HEK293T (cell line): ENCODE data around the gene FBXO46.

Experiments
- ARNT ChIP-seq: fragments of 450-650 bp; IDR thresholded peaks from 2 replicates; pipeline ENCODE4 v1.6.1; 2017; ENCODE audit warnings: mild to moderate bottlenecking
- BHLHE40 ChIP-seq: fragments of 450-650 bp; IDR thresholded peaks from 2 replicates; pipeline ENCODE4 v1.6.1; 2016; ENCODE audit warnings: mild to moderate bottlenecking, moderate library complexity, borderline replicate concordance
- CTBP1 ChIP-seq: fragments of 450-650 bp; IDR thresholded peaks from 2 replicates; pipeline ENCODE4 v1.6.1; 2016; ENCODE audit warnings: borderline replicate concordance
- ELF4 ChIP-seq: fragments of 450-650 bp; IDR thresholded peaks from 2 replicates; pipeline ENCODE4 v1.6.1; 2017; ENCODE audit warnings: antibody characterized with exemption
- FOXA1 ChIP-seq: fragments of 450-650 bp; IDR thresholded peaks from 2 replicates; pipeline ENCODE4 v1.6.1; 2016; ENCODE audit warnings: mild to moderate bottlenecking
- FOXM1 ChIP-seq: fragments of 450-650 bp; IDR thresholded peaks from 2 replicates; pipeline ENCODE4 v1.6.1; 2017; ENCODE audit warnings: mild to moderate bottlenecking, borderline replicate concordance
- HDGF ChIP-seq: fragments of 450-650 bp; IDR thresholded peaks from 2 replicates; pipeline ENCODE4 v1.6.1; 2017; ENCODE audit warnings: antibody characterized with exemption, borderline replicate concordance
- LEF1 ChIP-seq: fragments of 450-650 bp; IDR thresholded peaks from 2 replicates; pipeline ENCODE4 v1.6.1; 2017; ENCODE audit warnings: mild to moderate bottlenecking, borderline replicate concordance
- SP1 ChIP-seq: fragments of 450-650 bp; IDR thresholded peaks from 2 replicates; pipeline ENCODE4 v1.6.1; 2017
- SUZ12 ChIP-seq: fragments of 450-650 bp; IDR thresholded peaks from 2 replicates; pipeline ENCODE4 v1.6.1; 2016; ENCODE audit warnings: mild to moderate bottlenecking
- TARDBP ChIP-seq: fragments of 450-650 bp; IDR thresholded peaks from 2 replicates; pipeline ENCODE4 v1.6.1; 2016
- ZNF384 ChIP-seq: fragments of 450-650 bp; IDR thresholded peaks from 2 replicates; pipeline ENCODE4 v1.6.1; 2016
- TF ChIP-seq, protein P1 (sequence below): fragments of 450-650 bp; IDR thresholded peaks from 2 replicates; pipeline ENCODE4 v1.6.1; 2016

DNA sequence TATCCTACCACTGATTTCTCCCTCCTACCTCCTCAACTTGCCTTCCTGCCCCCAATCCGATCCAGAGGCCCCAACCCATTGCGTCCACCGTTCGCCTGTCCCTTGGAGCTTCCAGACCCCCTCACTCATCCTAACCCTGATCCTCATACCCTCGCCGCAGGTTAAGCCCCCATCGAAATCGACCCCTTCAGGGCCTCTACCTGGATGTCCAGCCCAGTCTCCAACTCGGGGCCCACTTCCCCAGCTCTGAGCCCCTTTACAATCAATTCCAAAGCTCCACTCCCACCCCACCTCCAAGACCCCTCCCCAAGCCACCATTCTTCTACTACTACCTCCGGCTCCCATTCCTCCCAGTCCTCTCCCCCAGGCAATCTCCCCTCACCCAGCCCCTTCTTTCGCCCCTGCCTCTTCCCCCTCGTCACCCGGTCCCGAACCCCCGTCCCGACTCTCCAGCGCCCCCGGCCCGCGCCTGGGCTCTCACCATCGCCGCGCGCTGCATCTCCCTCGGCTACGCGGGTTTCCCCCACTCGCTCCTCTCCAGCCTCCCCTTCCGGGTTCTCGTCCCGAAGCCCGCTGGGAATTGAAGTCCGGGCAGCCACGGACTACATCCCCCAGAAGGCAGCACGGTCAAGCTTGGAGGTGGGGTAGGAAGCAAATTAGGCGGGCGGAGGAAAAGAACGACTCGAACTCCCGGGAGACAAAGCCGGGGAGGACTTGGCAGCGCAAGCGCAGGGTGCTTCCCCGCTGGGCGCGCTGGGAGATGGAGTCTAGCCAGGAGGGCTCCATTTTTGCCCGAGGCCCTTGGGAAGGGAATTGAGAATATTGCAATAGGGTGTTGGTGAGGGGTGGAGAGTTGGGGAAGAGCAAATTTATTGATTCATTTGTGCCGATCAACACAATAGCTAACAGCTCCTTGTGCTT lies at the start of gene FBXO46:
- TF ChIP-seq FOXA1, result no peak
- TF ChIP-seq, protein P1, sequence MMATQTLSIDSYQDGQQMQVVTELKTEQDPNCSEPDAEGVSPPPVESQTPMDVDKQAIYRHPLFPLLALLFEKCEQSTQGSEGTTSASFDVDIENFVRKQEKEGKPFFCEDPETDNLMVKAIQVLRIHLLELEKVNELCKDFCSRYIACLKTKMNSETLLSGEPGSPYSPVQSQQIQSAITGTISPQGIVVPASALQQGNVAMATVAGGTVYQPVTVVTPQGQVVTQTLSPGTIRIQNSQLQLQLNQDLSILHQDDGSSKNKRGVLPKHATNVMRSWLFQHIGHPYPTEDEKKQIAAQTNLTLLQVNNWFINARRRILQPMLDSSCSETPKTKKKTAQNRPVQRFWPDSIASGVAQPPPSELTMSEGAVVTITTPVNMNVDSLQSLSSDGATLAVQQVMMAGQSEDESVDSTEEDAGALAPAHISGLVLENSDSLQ, result no peak
- TF ChIP-seq LEF1, result no peak
- no peak for TF ChIP-seq FOXM1
- no peak; the same call in 1 of the 2 replicates for TF ChIP-seq ZNF384
- TF ChIP-seq TARDBP, result no peak
- TF ChIP-seq BHLHE40, result no peak
- TF ChIP-seq CTBP1, result no peak
- no peak for TF ChIP-seq SP1
- TF ChIP-seq ELF4, result peak; percentile 98
- no peak for TF ChIP-seq ARNT
- TF ChIP-seq HDGF, result no peak
- TF ChIP-seq SUZ12, result no peak
